ENCODE data around the gene TRIM60.

Gene TRIM60

DNA sequence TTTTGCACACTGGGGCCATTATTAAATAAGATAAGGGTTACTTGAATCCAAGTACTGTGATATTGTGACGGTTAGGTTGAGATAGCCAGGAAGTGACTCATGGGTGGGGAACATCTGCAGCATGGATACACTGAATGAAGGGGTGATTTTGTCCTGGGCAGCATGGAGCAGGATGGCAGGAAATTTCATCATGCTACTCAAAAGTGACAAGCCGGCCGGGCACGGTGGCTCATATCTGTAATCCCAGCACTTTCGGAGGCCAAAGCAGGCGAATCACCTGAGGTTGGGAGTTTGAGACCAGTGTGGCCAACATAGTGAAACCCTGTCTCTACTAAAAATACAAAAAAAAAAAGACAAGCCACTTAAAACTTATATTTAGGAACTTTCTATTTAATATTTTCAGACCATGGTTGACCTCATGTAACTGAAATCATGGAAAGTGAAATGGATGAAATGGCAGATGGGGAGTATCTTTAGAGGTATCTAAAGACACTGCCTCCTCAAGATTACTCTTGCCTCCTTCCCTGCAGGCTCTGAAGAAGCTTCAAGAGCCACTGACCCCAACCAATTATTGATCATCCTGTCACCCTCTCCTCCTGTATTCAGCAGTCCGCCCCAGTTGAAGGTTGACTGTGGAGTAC lies 3.9 kb upstream of the TRIM60 start:
- TF ChIP-seq, protein P1, sequence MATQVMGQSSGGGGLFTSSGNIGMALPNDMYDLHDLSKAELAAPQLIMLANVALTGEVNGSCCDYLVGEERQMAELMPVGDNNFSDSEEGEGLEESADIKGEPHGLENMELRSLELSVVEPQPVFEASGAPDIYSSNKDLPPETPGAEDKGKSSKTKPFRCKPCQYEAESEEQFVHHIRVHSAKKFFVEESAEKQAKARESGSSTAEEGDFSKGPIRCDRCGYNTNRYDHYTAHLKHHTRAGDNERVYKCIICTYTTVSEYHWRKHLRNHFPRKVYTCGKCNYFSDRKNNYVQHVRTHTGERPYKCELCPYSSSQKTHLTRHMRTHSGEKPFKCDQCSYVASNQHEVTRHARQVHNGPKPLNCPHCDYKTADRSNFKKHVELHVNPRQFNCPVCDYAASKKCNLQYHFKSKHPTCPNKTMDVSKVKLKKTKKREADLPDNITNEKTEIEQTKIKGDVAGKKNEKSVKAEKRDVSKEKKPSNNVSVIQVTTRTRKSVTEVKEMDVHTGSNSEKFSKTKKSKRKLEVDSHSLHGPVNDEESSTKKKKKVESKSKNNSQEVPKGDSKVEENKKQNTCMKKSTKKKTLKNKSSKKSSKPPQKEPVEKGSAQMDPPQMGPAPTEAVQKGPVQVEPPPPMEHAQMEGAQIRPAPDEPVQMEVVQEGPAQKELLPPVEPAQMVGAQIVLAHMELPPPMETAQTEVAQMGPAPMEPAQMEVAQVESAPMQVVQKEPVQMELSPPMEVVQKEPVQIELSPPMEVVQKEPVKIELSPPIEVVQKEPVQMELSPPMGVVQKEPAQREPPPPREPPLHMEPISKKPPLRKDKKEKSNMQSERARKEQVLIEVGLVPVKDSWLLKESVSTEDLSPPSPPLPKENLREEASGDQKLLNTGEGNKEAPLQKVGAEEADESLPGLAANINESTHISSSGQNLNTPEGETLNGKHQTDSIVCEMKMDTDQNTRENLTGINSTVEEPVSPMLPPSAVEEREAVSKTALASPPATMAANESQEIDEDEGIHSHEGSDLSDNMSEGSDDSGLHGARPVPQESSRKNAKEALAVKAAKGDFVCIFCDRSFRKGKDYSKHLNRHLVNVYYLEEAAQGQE (IDR thresholded peaks at IDR 0.05; ENCODE audit: insufficient read depth in 1 of 2, low read depth in 2 of 2, low read length in 2 of 2), result no peak
- TF ChIP-seq FOXP2 (optimal IDR thresholded peaks at IDR 0.05; ENCODE audit: borderline replicate concordance, extremely low read depth, extremely low read length, insufficient read depth) (no peak), SIN3A (IDR thresholded peaks at IDR 0.05; ENCODE audit: borderline replicate concordance, insufficient read depth, low read length) (no peak), TAF1 (IDR thresholded peaks at IDR 0.05; ENCODE audit: borderline replicate concordance, insufficient read depth, low read length) (no peak), POLR2AphosphoS5 (IDR thresholded peaks at IDR 0.05; ENCODE audit: low read depth, low read length) (no peak)

DNA sequence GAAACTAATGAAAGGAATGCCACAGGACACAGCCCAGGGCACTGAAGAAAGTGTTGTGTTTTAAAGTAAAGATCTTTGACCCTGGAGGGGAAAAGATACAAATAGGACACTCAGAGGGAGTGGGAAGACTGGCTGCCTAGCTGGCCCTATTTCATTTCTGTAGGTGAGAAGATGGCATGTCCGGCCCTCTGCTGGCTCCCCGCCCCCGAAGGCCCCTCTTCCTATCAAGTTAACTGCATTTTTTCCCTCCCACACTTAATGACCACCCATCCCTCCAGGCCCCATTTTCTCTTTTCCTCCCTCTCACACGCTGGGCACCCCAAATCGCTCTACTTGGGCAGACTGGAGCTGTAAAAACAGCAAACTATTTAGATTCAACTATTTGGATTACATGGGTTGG lies 16.4 kb downstream of the TRIM60 start:
- TF ChIP-seq SIN3A (IDR thresholded peaks at IDR 0.05; ENCODE audit: borderline replicate concordance, insufficient read depth, low read length) (no peak), FOXP2 (optimal IDR thresholded peaks at IDR 0.05; ENCODE audit: borderline replicate concordance, extremely low read depth, extremely low read length, insufficient read depth) (no peak), POLR2AphosphoS5 (IDR thresholded peaks at IDR 0.05; ENCODE audit: low read depth, low read length) (no peak), TAF1 (IDR thresholded peaks at IDR 0.05; ENCODE audit: borderline replicate concordance, insufficient read depth, low read length) (no peak)
- TF ChIP-seq, protein P1 (IDR thresholded peaks at IDR 0.05; ENCODE audit: insufficient read depth in 1 of 2, low read depth in 2 of 2, low read length in 2 of 2), result no peak

DNA sequence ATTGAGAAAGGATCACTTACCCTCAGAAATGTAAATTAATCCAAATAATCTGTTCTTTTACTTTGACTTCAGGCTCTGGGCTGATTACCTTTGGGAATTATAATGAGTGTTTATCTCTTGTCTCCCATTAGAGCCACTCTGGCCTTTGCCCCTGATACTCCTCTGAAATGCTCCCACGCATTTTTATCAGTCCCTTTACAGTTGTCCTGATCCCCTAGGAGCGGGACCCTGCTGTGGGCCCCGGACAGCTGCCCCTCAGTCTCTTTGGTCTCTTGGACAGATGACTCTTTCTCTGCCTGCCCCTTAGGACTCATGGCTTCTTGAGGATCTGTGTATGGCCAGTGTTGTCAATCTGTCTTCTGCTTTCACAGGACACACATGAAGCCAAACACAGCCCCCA lies 20.8 kb downstream of the TRIM60 start:
- TF ChIP-seq TAF1 (IDR thresholded peaks at IDR 0.05; ENCODE audit: borderline replicate concordance, insufficient read depth, low read length) (no peak), POLR2AphosphoS5 (IDR thresholded peaks at IDR 0.05; ENCODE audit: low read depth, low read length) (no peak), FOXP2 (optimal IDR thresholded peaks at IDR 0.05; ENCODE audit: borderline replicate concordance, extremely low read depth, extremely low read length, insufficient read depth) (no peak), SIN3A (IDR thresholded peaks at IDR 0.05; ENCODE audit: borderline replicate concordance, insufficient read depth, low read length) (no peak)
- TF ChIP-seq, protein P1 (IDR thresholded peaks at IDR 0.05; ENCODE audit: insufficient read depth in 1 of 2, low read depth in 2 of 2, low read length in 2 of 2), result no peak

DNA sequence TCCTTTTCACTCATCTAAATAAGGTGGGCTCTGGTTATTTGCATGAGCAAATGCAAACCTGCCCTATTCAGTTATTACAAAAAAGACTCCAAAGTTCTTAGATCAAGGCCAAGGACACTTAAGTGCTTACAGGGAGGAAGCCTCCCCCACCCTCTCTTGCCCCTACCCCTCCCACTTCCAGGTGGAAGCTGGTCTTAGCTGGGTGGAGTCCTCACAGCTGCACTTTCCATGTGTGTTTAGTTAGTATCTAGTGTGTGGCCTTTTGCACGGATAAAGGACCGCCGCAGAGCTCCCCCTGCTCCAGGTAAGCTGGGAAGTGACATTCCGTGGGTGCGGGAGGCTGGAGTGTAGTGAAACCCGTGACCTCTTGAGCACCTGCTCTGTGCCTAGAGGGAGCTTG lies 21.8 kb downstream of the TRIM60 start, which contains the start of gene TRIM75:
TSS of gene TRIM75 (plus strand) at position 222 of the 400 bp plus-strand sequence. CDS start 5,282 bp downstream, outside the sequence.
- TF ChIP-seq FOXP2 (optimal IDR thresholded peaks at IDR 0.05; ENCODE audit: borderline replicate concordance, extremely low read depth, extremely low read length, insufficient read depth) (no peak), SIN3A (IDR thresholded peaks at IDR 0.05; ENCODE audit: borderline replicate concordance, insufficient read depth, low read length) (no peak), POLR2AphosphoS5 (IDR thresholded peaks at IDR 0.05; ENCODE audit: low read depth, low read length) (no peak), TAF1 (IDR thresholded peaks at IDR 0.05; ENCODE audit: borderline replicate concordance, insufficient read depth, low read length) (no peak)
- TF ChIP-seq, protein P1 (IDR thresholded peaks at IDR 0.05; ENCODE audit: insufficient read depth in 1 of 2, low read depth in 2 of 2, low read length in 2 of 2), result no peak

All from PFSK-1 (cell line).